Lower lobe of right lung (tissue), 2 donors: ENCODE results near the gene DPP4. TPM values are rescaled to one million over a fixed set of nuclear protein-coding genes. Genes with fewer than 3 reads are reported as not detected.

Experiments
- ATAC-seq, 2 donors: fragments of 200-7000 bp; cut with Tn5 transposase; one replicate each; pipeline ENCODE4 v1.9.1; 2020 to 2022; ENCODE audit warnings: mild to moderate bottlenecking in 2 of 2, moderate library complexity in 2 of 2
- DNase-seq: peaks from one replicate; pipeline ENCODE4 v3.0.0-alpha.2; 2020
- H3K27ac ChIP-seq: fragments of 200-600 bp; one replicate; pipeline ENCODE4 v1.8.0; 2022
- H3K27me3 ChIP-seq: fragments of 200-600 bp; one replicate; pipeline ENCODE4 v1.8.0; 2022; ENCODE audit warnings: low read depth
- H3K36me3 ChIP-seq: fragments of 200-600 bp; one replicate; pipeline ENCODE4 v1.8.0; 2022; ENCODE audit warnings: mild to moderate bottlenecking
- H3K4me1 ChIP-seq: fragments of 200-600 bp; one replicate; pipeline ENCODE4 v1.8.0; 2022
- H3K4me3 ChIP-seq: fragments of 200-600 bp; one replicate; pipeline ENCODE4 v1.8.0; 2022; ENCODE audit warnings: mild to moderate bottlenecking
- H3K9me3 ChIP-seq: fragments of 200-600 bp; one replicate; pipeline ENCODE4 v1.8.0; 2022
- CTCF ChIP-seq: fragments of 200-600 bp; IDR thresholded peaks from one replicate; pipeline ENCODE4 v1.8.0; 2022; ENCODE audit warnings: antibody characterized with exemption, mild to moderate bottlenecking
- intact Hi-C: fragments of 100-400 bp; cut with DNase I; formaldehyde crosslinking; loops from one replicate; pipeline ENCODE4 v1.11.0; 2022
- total RNA-seq: library from RNA; stranded (reverse); fragmentation: NEBNext Ultra II Directional; extraction: Animal tissue kit (Norgen Biotek cat#: 25700); gene quantifications from one replicate; pipeline ENCODE4 v1.2.1, GENCODE V29; 2021
- donor health status: DM: no; HTN: yes; CAD: no; lungs with severe emphysema.

DPP4 gene
- total RNA-seq, 1 donor from 2014 or later = 24.5 TPM

GRCh38 chr2:162009543-162009942, 64.5 kb downstream of the DPP4 start:
- no peak for DNase-seq
- H3K4me1 ChIP-seq = peaks cover 6% of the 10 kb centered on the region
- H3K27me3 ChIP-seq = no peaks in the 10 kb centered on the region
- no peak for TF ChIP-seq CTCF
- H3K4me3 ChIP-seq = no peak overlapping the region
- intact Hi-C loops = loop anchor here (5.0 kb wide), 1 partner anchor 113 kb away; no protein-coding TSS in a partner anchor
- no peak overlapping the region for H3K27ac ChIP-seq
- H3K9me3 ChIP-seq = no peaks in the 10 kb centered on the region
- no peak for ATAC-seq
- peaks cover 14% of the 10 kb centered on the region for H3K36me3 ChIP-seq

- intact Hi-C loops = loop anchor here (5.0 kb wide), 1 partner anchor 115 kb away; no protein-coding TSS in a partner anchor
- Histone ChIP-seq H3K27ac (no peak overlapping the region), H3K9me3 (no peaks in the 10 kb centered on the region), H3K36me3 (peaks cover 14% of the 10 kb centered on the region), H3K27me3 (no peaks in the 10 kb centered on the region), H3K4me3 (no peak overlapping the region), H3K4me1 (no peaks in the 10 kb centered on the region)
- no peak for DNase-seq
- peak; percentile 69 for TF ChIP-seq CTCF
- ATAC-seq = no peak
Measured at GRCh38 chr2:162007447-162008040, 66.5 kb downstream of the DPP4 start.

DNA sequence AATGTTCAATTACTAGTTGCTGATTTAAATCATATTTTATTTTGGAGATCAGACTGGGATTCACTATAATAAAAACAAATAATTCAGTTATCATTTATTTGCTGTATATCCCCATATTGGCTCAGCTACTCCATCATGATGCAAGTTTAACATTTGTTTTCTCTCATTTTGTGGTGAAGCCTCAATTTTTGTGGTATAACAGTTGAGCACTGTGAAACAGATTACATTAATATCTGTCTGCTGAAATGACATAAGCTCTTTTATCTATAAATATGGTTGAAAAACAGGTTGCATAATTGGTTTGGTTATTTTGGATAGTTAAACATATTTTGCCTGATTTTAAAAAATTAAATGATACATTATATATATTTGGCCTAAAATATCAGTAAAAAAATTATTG, 67.7 kb downstream of the DPP4 start:
- TF ChIP-seq CTCF = no peak
- no peak overlapping the region for H3K27ac ChIP-seq
- no peaks in the 10 kb centered on the region for H3K27me3 ChIP-seq
- H3K4me1 ChIP-seq = no peaks in the 10 kb centered on the region
- intact Hi-C loops = loop anchor here (5.0 kb wide), 1 partner anchor 116 kb away; no protein-coding TSS in a partner anchor
- DNase-seq (no peak), ATAC-seq (no peak)
- H3K36me3 ChIP-seq = peaks cover 14% of the 10 kb centered on the region
- H3K9me3 ChIP-seq = no peaks in the 10 kb centered on the region
- H3K4me3 ChIP-seq = no peak overlapping the region

GRCh38 chr2:162004031-162004430, 70.0 kb downstream of the DPP4 start:
- ATAC-seq = no peak
- Histone ChIP-seq H3K27me3 (no peaks in the 10 kb centered on the region), H3K9me3 (no peaks in the 10 kb centered on the region), H3K36me3 (peaks cover 14% of the 10 kb centered on the region), H3K27ac (no peak overlapping the region), H3K4me1 (no peaks in the 10 kb centered on the region), H3K4me3 (no peak overlapping the region)
- no peak for DNase-seq
- TF ChIP-seq CTCF = no peak
- intact Hi-C loops = no loop called here

DNA sequence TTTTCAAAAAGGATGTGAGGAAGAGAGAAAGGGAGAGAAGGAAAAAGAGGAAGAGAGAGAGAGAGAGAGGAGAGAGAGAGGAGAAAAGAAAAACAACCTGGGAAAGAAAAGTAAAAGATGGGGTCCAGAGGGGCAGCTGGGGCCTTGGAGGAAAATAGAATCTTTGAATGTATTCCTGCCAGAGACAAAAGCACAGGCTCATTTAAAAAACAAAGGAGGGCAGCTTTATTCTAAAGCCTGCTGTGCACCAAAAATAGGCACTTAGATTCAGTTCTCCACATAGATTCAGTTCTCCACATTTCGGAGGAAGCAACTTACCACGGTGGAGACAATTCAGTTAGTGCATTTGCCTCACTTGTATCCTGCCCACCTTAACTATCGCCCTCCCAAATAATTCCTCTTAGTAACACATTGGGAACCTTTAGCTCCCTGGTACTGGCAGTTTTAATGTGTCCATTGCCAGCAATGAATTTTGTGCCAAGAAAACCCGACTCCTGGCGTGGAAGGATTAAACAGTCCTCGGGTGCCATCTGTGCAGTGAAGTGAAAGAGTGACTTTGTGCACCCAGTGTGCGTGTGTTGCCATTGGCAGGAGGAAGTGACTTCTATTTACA, 71.3 kb downstream of the DPP4 start:
- ATAC-seq (no peak), DNase-seq (no peak)
- TF ChIP-seq CTCF = no peak
- Histone ChIP-seq H3K9me3 (no peaks in the 10 kb centered on the region), H3K4me3 (no peak overlapping the region), H3K27me3 (no peaks in the 10 kb centered on the region), H3K36me3 (peaks cover 14% of the 10 kb centered on the region), H3K27ac (no peak overlapping the region), H3K4me1 (no peaks in the 10 kb centered on the region)
- intact Hi-C loops = no loop called here
